GM18867 (cell line): ENCODE results near the gene DNAH9.

ENCODE experiments used
- ATAC-seq: cut with Tn5 transposase; IDR thresholded peaks from one replicate; pipeline ENCODE4 v1.9.1; 2021; ENCODE audit warnings: mild to moderate bottlenecking, moderate library complexity; ENCODE audit not compliant: unreplicated experiment

The DNAH9 gene

GRCh38 chr17:11608396-11608795, 10.1 kb downstream of the DNAH9 start:
- ATAC-seq = no peak

GRCh38 chr17:11610999-11611566, 12.8 kb downstream of the DNAH9 start:
- no peak for ATAC-seq

GRCh38 chr17:11612956-11613355, 14.7 kb downstream of the DNAH9 start:
- no peak for ATAC-seq

GRCh38 chr17:11618861-11619566, 20.7 kb downstream of the DNAH9 start:
- ATAC-seq = no peak

- ATAC-seq = no peak
Measured at GRCh38 chr17:11622492-11622891, 24.2 kb downstream of the DNAH9 start.

- ATAC-seq = no peak
Measured at GRCh38 chr17:11624976-11625375, 26.7 kb downstream of the DNAH9 start.

- no peak for ATAC-seq
Measured at GRCh38 chr17:11625878-11626277, 27.6 kb downstream of the DNAH9 start.

GRCh38 chr17:11627301-11627940, 29.2 kb downstream of the DNAH9 start:
- no peak for ATAC-seq

- ATAC-seq = no peak
Measured at GRCh38 chr17:11628374-11628773, 30.1 kb downstream of the DNAH9 start.

GRCh38 chr17:11628831-11629230, 30.6 kb downstream of the DNAH9 start:
- no peak for ATAC-seq

- ATAC-seq = no peak
Measured at GRCh38 chr17:11636771-11637170, 38.5 kb downstream of the DNAH9 start.

- ATAC-seq = no peak
Measured at GRCh38 chr17:11637796-11638195, 39.5 kb downstream of the DNAH9 start.

GRCh38 chr17:11638700-11639265, 40.5 kb downstream of the DNAH9 start:
- no peak for ATAC-seq

GRCh38 chr17:11639736-11640462, 41.6 kb downstream of the DNAH9 start:
- no peak for ATAC-seq

GRCh38 chr17:11640463-11640814, 42.2 kb downstream of the DNAH9 start:
- ATAC-seq = no peak

GRCh38 chr17:11641521-11642275, 43.4 kb downstream of the DNAH9 start:
- ATAC-seq = no peak

GRCh38 chr17:11642655-11643054, 44.4 kb downstream of the DNAH9 start:
- no peak for ATAC-seq

GRCh38 chr17:11643851-11644250, 45.6 kb downstream of the DNAH9 start:
- no peak for ATAC-seq

GRCh38 chr17:11644265-11645212, 46.3 kb downstream of the DNAH9 start:
- ATAC-seq = no peak

- no peak for ATAC-seq
Measured at GRCh38 chr17:11645426-11645825, 47.2 kb downstream of the DNAH9 start.
